ENCODE data around the gene EPC1. TPM values are rescaled to one million over a fixed set of nuclear protein-coding genes. Genes with fewer than 3 reads are reported as not detected.

EPC1 gene
- total RNA-seq, 1 donor from 2014 or later: 40.3 TPM

- no peak for DNase-seq
- peaks cover 86% of the 10 kb centered on the region for H3K4me1 ChIP-seq
- ATAC-seq: no peak
- intact Hi-C loops (cut with DNase I): no loop called here
- H3K27ac ChIP-seq: no peak overlapping the region
- no peak for TF ChIP-seq CTCF (IDR thresholded peaks at IDR 0.05)
- H3K4me3 ChIP-seq: no peak overlapping the region
- H3K36me3 ChIP-seq: no peaks in the 10 kb centered on the region
- no peaks in the 10 kb centered on the region for H3K27me3 ChIP-seq (ENCODE audit: low read depth)
- H3K9me3 ChIP-seq: no peaks in the 10 kb centered on the region
Observed at GRCh38 chr10:32338262-32338661, 8.7 kb downstream of the EPC1 start.

- Histone ChIP-seq H3K36me3 (no peaks in the 10 kb centered on the region), H3K9me3 (no peaks in the 10 kb centered on the region), H3K27me3 (ENCODE audit: low read depth) (no peaks in the 10 kb centered on the region), H3K4me3 (no peak overlapping the region), H3K4me1 (peaks cover 86% of the 10 kb centered on the region), H3K27ac (no peak overlapping the region)
- ATAC-seq (peak; percentile 35 to 82), DNase-seq (no peak)
- TF ChIP-seq CTCF (IDR thresholded peaks at IDR 0.05): no peak
- intact Hi-C loops (cut with DNase I): no loop called here
Observed at GRCh38 chr10:32337350-32337749, 9.6 kb downstream of the EPC1 start.

GRCh38 chr10:32333849-32334248 is 13.1 kb downstream of the EPC1 start:
- no peak for TF ChIP-seq CTCF (IDR thresholded peaks at IDR 0.05)
- no peaks in the 10 kb centered on the region for H3K27me3 ChIP-seq (ENCODE audit: low read depth)
- no peak overlapping the region for H3K27ac ChIP-seq
- no peak for ATAC-seq
- H3K36me3 ChIP-seq: no peaks in the 10 kb centered on the region
- H3K9me3 ChIP-seq: no peaks in the 10 kb centered on the region
- peaks cover 87% of the 10 kb centered on the region for H3K4me1 ChIP-seq
- DNase-seq: no peak
- intact Hi-C loops (cut with DNase I): no loop called here
- H3K4me3 ChIP-seq: no peak overlapping the region

- H3K36me3 ChIP-seq: no peaks in the 10 kb centered on the region
- H3K9me3 ChIP-seq: no peaks in the 10 kb centered on the region
- DNase-seq: no peak
- H3K27me3 ChIP-seq (ENCODE audit: low read depth): no peaks in the 10 kb centered on the region
- intact Hi-C loops (cut with DNase I): no loop called here
- H3K4me1 ChIP-seq: peaks cover 88% of the 10 kb centered on the region
- H3K4me3 ChIP-seq: no peak overlapping the region
- H3K27ac ChIP-seq: no peak overlapping the region
- no peak for TF ChIP-seq CTCF (IDR thresholded peaks at IDR 0.05)
- peak; percentile 81 to 86 for ATAC-seq
Observed at GRCh38 chr10:32332299-32332750, 14.6 kb downstream of the EPC1 start.

- peak in 1 of 2 donors; percentile 26 for ATAC-seq
Observed at GRCh38 chr10:32331606-32332005, 15.4 kb downstream of the EPC1 start.

More at GRCh38 chr10:32331606-32332005, 15.4 kb downstream of the EPC1 start:
- no peak overlapping the region for H3K4me3 ChIP-seq
- H3K27me3 ChIP-seq (ENCODE audit: low read depth): no peaks in the 10 kb centered on the region
- no peaks in the 10 kb centered on the region for H3K9me3 ChIP-seq
- H3K36me3 ChIP-seq: no peaks in the 10 kb centered on the region
- TF ChIP-seq CTCF (IDR thresholded peaks at IDR 0.05): no peak
- peaks cover 86% of the 10 kb centered on the region for H3K4me1 ChIP-seq
- intact Hi-C loops (cut with DNase I): no loop called here
- DNase-seq: no peak
- H3K27ac ChIP-seq: no peak overlapping the region
